RWPE1 (cell line): ENCODE data around the gene ZNF136.

ENCODE experiments used
- CTCF ChIA-PET: fragments of 350-600 bp; sonication (Branson Sonifier 250); formaldehyde crosslinking; extraction: SDS; loops from one replicate; lab custom pipeline; 2021; lab: Yijun Ruan, JAX
- POLR2A ChIA-PET: fragments of 400-600 bp; formaldehyde crosslinking; extraction: SDS; loops from one replicate; lab custom pipeline; 2020; ENCODE audit warnings: antibody characterized with exemption; ENCODE audit not compliant: low non-redundant PET; lab: Yijun Ruan, JAX
- DNase-seq: peaks from one replicate; pipeline ENCODE4 v3.0.0; 2012; ENCODE audit warnings: low spot score
- H3K27ac ChIP-seq: fragments of 450-650 bp; 2 replicates; pipeline ENCODE4 v1.5.1; 2017
- CTCF ChIP-seq: fragments of 450-650 bp; conservative IDR thresholded peaks from 2 replicates; pipeline ENCODE4 v1.5.1; 2017; ENCODE audit warnings: low read depth, mild to moderate bottlenecking

The ZNF136 gene

GRCh38 chr19:12232961-12233360 is 70.1 kb downstream of the ZNF136 start:
- DNase-seq = no peak
- ChIA-PET POLR2A (no interaction called here), CTCF (no interaction called here)
- TF ChIP-seq CTCF = no peak
- H3K27ac ChIP-seq = no peak overlapping the region

DNA sequence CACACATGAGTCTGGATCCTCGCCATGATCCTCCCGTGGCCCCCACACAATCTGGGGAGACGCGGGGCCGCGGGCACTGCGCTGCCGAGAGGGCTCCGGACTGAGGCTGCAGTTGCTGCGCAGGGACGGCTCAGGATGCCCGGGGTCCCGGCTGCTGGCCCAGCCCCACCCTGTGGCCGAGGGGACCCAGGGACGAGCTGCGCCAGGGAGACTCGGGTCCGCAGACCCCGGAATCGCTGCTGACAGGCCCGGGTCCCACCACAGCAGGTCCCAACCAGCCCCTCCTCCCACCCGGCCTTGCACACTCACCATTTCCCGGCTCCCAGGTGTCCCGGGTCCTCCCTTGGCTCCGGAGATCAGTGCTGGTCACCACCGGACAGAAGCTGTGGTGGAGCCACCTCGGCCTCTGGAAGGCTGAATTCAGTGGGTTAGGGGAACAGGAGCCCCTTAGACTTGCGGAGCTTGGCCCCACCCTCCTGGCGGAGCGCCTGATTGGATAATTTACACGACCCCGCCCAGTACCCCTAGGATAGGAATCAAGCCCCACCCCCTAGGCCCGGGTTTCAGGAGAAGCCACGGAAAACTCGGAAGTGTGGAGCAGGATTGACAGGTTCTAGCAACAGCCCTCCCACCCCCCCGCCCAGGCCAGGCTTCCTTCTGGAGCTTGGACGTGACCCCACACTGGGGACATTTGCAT is 74.4 kb downstream of the ZNF136 start:
- CTCF ChIA-PET = no interaction called here
- TF ChIP-seq CTCF = no peak
- POLR2A ChIA-PET = no interaction called here

More for the DNA sequence above, 74.4 kb downstream of the ZNF136 start:
- H3K27ac ChIP-seq = no peak overlapping the region
- DNase-seq = no peak
